Measurements from ENCODE around the gene DOK4. TPM values are rescaled to one million over a fixed set of nuclear protein-coding genes. Genes with fewer than 3 reads are reported as not detected.

Gene DOK4
- total RNA-seq, 1 experiment from 2014 or later: 27.4 TPM

GRCh38 chr16:57514791-57515600 lies 28.7 kb upstream of the DOK4 start:
- BruUV-seq (replicated peaks): no TSS peak
- no peak overlapping the region for H3K4me2 ChIP-seq
- intact Hi-C loops (cut with micrococcal nuclease; ENCODE audit: unreplicated experiment): no loop called here

GRCh38 chr16:57514371-57514770 lies 28.1 kb upstream of the DOK4 start:
- no peak overlapping the region for H3K27ac ChIP-seq
- no peaks in the 10 kb centered on the region for H3F3A ChIP-seq (ENCODE audit: insufficient read depth, low read depth)
- H3K27me3 ChIP-seq (ENCODE audit: insufficient read depth, low read depth): no peaks in the 10 kb centered on the region
- intact Hi-C loops (cut with micrococcal nuclease; ENCODE audit: unreplicated experiment): no loop called here
- no TSS peak for BruUV-seq (replicated peaks)
- H3K79me2 ChIP-seq (ENCODE audit: low read depth): no peaks in the 10 kb centered on the region
- no peaks in the 10 kb centered on the region for H4K20me1 ChIP-seq (ENCODE audit: insufficient read depth)
- POLR2A ChIA-PET (ENCODE audit: unreplicated experiment): no interaction called here
- TF ChIP-seq, protein P1, sequence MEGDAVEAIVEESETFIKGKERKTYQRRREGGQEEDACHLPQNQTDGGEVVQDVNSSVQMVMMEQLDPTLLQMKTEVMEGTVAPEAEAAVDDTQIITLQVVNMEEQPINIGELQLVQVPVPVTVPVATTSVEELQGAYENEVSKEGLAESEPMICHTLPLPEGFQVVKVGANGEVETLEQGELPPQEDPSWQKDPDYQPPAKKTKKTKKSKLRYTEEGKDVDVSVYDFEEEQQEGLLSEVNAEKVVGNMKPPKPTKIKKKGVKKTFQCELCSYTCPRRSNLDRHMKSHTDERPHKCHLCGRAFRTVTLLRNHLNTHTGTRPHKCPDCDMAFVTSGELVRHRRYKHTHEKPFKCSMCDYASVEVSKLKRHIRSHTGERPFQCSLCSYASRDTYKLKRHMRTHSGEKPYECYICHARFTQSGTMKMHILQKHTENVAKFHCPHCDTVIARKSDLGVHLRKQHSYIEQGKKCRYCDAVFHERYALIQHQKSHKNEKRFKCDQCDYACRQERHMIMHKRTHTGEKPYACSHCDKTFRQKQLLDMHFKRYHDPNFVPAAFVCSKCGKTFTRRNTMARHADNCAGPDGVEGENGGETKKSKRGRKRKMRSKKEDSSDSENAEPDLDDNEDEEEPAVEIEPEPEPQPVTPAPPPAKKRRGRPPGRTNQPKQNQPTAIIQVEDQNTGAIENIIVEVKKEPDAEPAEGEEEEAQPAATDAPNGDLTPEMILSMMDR (conservative IDR thresholded peaks at IDR 0.05): no peak
- H3K9me3 ChIP-seq (ENCODE audit: insufficient read depth, low read depth): no peaks in the 10 kb centered on the region
- H3K36me3 ChIP-seq (ENCODE audit: low read depth): no peaks in the 10 kb centered on the region
- CTCF ChIA-PET: no interaction called here
- H2AFZ ChIP-seq: no peak overlapping the region
- no peak for DNase-seq
- no peaks in the 10 kb centered on the region for H3K4me1 ChIP-seq (replicated peaks; ENCODE audit: insufficient read depth)
- H3K4me2 ChIP-seq: no peak overlapping the region
- no peak overlapping the region for H3K4me3 ChIP-seq
- H3K9me2 ChIP-seq (ENCODE audit: insufficient read depth): no peaks in the 10 kb centered on the region

More at GRCh38 chr16:57514791-57515600, 28.7 kb upstream of the DOK4 start:
- Histone ChIP-seq H2AFZ (no peak overlapping the region), H3K36me3 (ENCODE audit: low read depth) (no peaks in the 10 kb centered on the region), H3K4me1 (replicated peaks; ENCODE audit: insufficient read depth) (no peaks in the 10 kb centered on the region), H3K4me3 (no peak overlapping the region), H3K27me3 (ENCODE audit: insufficient read depth, low read depth) (no peaks in the 10 kb centered on the region), H3F3A (ENCODE audit: insufficient read depth, low read depth) (no peaks in the 10 kb centered on the region), H3K27ac (no peak overlapping the region), H3K9me2 (ENCODE audit: insufficient read depth) (no peaks in the 10 kb centered on the region), H3K9me3 (ENCODE audit: insufficient read depth, low read depth) (no peaks in the 10 kb centered on the region), H3K79me2 (ENCODE audit: low read depth) (no peaks in the 10 kb centered on the region), H4K20me1 (ENCODE audit: insufficient read depth) (no peaks in the 10 kb centered on the region)
- ChIA-PET CTCF (no interaction called here), POLR2A (ENCODE audit: unreplicated experiment) (no interaction called here)
- DNase-seq: no peak
- TF ChIP-seq EZH2 (IDR thresholded peaks at IDR 0.05; ENCODE audit: low read depth): no peak
- TF ChIP-seq, protein P1 (conservative IDR thresholded peaks at IDR 0.05): no peak

DNA sequence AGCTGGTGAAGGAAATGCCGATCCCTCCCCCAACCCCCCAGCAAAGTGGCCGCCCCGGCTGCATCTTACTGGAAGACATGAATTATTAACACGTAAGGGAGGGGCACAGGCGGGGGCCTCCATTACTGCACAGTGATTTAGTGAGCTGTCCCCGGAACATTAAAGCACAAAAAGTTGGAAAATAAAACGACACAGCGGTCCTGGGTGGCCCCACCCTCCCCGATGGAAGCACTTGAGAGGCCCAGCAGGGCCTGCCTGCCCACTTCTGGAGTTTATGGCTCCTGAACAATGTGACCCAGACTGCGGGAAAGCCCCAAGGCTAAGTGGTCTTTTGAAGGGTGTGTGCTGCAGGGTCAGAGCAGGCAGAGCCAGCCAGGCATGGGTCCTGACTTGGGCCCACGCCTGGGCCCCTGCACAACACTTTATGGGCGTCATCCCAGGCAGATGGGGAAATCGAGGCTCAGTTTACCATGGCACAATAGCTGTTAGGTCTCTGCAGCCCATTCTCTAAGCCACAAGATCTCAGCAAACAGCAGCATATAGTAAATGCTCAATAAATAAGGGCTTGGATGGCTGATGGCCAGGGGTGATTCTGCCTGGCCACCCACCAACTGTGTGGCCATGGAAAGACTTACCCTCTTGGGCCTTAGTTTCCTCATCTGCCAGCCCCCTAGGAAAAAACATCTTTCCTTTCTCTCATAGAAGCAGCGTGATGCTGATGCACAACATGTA lies 27.2 kb upstream of the DOK4 start:
- CTCF ChIA-PET: no interaction called here
- TF ChIP-seq, protein P1 (conservative IDR thresholded peaks at IDR 0.05): no peak
- no peak for TF ChIP-seq EZH2 (IDR thresholded peaks at IDR 0.05; ENCODE audit: low read depth)
- BruUV-seq (replicated peaks): no TSS peak

More for the DNA sequence above, 27.2 kb upstream of the DOK4 start:
- no peaks in the 10 kb centered on the region for H3K9me2 ChIP-seq (ENCODE audit: insufficient read depth)
- DNase-seq: no peak
- POLR2A ChIA-PET (ENCODE audit: unreplicated experiment): no interaction called here
- H3K79me2 ChIP-seq (ENCODE audit: low read depth): no peaks in the 10 kb centered on the region
- H3F3A ChIP-seq (ENCODE audit: insufficient read depth, low read depth): no peaks in the 10 kb centered on the region
- H3K27ac ChIP-seq: no peak overlapping the region
- H3K36me3 ChIP-seq (ENCODE audit: low read depth): no peaks in the 10 kb centered on the region
- H3K27me3 ChIP-seq (ENCODE audit: insufficient read depth, low read depth): 0 out of 2 replicates have a peak, but pooled peaks cover 3% of the 10 kb centered on the region
- H4K20me1 ChIP-seq (ENCODE audit: insufficient read depth): no peaks in the 10 kb centered on the region
- H3K4me1 ChIP-seq (replicated peaks; ENCODE audit: insufficient read depth): no peaks in the 10 kb centered on the region
- H2AFZ ChIP-seq: no peak overlapping the region
- H3K4me2 ChIP-seq: no peak overlapping the region
- H3K4me3 ChIP-seq: no peak overlapping the region
- H3K9me3 ChIP-seq (ENCODE audit: insufficient read depth, low read depth): no peaks in the 10 kb centered on the region
- intact Hi-C loops (cut with micrococcal nuclease; ENCODE audit: unreplicated experiment): no loop called here
